Left lung (tissue), 10 donors: ENCODE measurements around the gene DAP. TPM values are rescaled to one million over a fixed set of nuclear protein-coding genes. Genes with fewer than 3 reads are reported as not detected.
A peak's percentile ranks its signal among the peaks of the same experiment; 100 is the strongest.

ENCODE experiments used
- ATAC-seq: fragments of 200-7000 bp; cut with Tn5 transposase; one replicate; pipeline ENCODE4 v1.9.1; 2020; ENCODE audit warnings: moderate library complexity
- DNase-seq, 4 donors: peaks; one replicate each; pipeline ENCODE4 v3.0.0-alpha.2; 2013 to 2020
- H3K27ac ChIP-seq, 2 donors: fragments of 200-600 bp; sonication (generic) in 1 of 2; one replicate each; pipeline versions ENCODE4 v1.5.0 to v1.8.0; 2020 to 2021
- H3K27me3 ChIP-seq, 2 donors: fragments of 200-600 bp; sonication (generic) in 1 of 2; one replicate each; pipeline versions ENCODE4 v1.5.0 to v1.8.0; 2020 to 2021
- H3K36me3 ChIP-seq, 2 donors: fragments of 200-600 bp; sonication (generic) in 1 of 2; one replicate each; pipeline versions ENCODE4 v1.5.0 to v1.8.0; 2020 to 2021
- H3K4me1 ChIP-seq, 2 donors: fragments of 200-600 bp; one replicate each; pipeline ENCODE4 v1.8.0; 2021
- H3K4me3 ChIP-seq, 2 donors: fragments of 200-600 bp; sonication (generic) in 1 of 2; one replicate each; pipeline versions ENCODE4 v1.5.0 to v1.8.0; 2020 to 2021; ENCODE audit warnings: mild to moderate bottlenecking in 1 of 2
- H3K9me3 ChIP-seq, 2 donors: fragments of 200-600 bp; sonication (generic) in 1 of 2; one replicate each; pipeline versions ENCODE4 v1.5.0 to v1.8.0; 2020 to 2021
- CTCF ChIP-seq, 2 donors: fragments of 200-600 bp; sonication (generic) in 1 of 2; IDR thresholded peaks; one replicate each; pipeline versions ENCODE4 v1.5.0 to v1.8.0; 2021; ENCODE audit warnings: antibody characterized with exemption in 2 of 2
- intact Hi-C, 2 donors: fragments of 100-400 bp; cut with DNase I; formaldehyde crosslinking; loops; one replicate each; pipeline versions ENCODE4 v1.11.2 to v1.14.2; 2022
- polyA plus RNA-seq, 6 donors: library from polyadenylated mRNA; unstranded; fragments of 120-200 nt; gene quantifications; one replicate each; pipeline ENCODE4 v1.2.1, GENCODE V29; 2013; ENCODE audit not compliant: insufficient read length in 6 of 6
- total RNA-seq, 2 donors: library from RNA; stranded (reverse); fragmentation: NEBNext Ultra II Directional; extraction: Animal tissue kit (Norgen Biotek cat#: 25700); gene quantifications; one replicate each; pipeline ENCODE4 v1.2.1, GENCODE V29; 2021
- donor health status: DM: no; HTN: yes; CAD: no.
- donor health status: DM: no; HTN: no; CAD: no.

The DAP gene
- total and polyA plus RNA-seq, 8 donors: 78.5 to 125 (median 107) TPM

GRCh38 chr5:10775646-10776045 lies 14.6 kb upstream of the DAP start:
- no peak for ATAC-seq
- no peak for DNase-seq
- H3K27me3 ChIP-seq: no peaks in the 10 kb centered on the region
- H3K27ac ChIP-seq: no peak overlapping the region
- TF ChIP-seq CTCF (IDR thresholded peaks at IDR 0.05): no peak
- no peaks in the 10 kb centered on the region for H3K4me1 ChIP-seq
- H3K4me3 ChIP-seq: no peak overlapping the region
- peaks cover 0 to 3% of the 10 kb centered on the region in 2 donors for H3K9me3 ChIP-seq
- no peaks in the 10 kb centered on the region for H3K36me3 ChIP-seq
- intact Hi-C loops: no loop called here

GRCh38 chr5:10772901-10773585 lies 12.0 kb upstream of the DAP start:
- intact Hi-C loops: no loop called here
- ATAC-seq (no peak), DNase-seq (no peak)
- no peaks in the 10 kb centered on the region for H3K9me3 ChIP-seq
- H3K27ac ChIP-seq: no peak overlapping the region
- no peaks in the 10 kb centered on the region for H3K27me3 ChIP-seq
- H3K36me3 ChIP-seq: no peaks in the 10 kb centered on the region
- no peaks in the 10 kb centered on the region for H3K4me1 ChIP-seq
- no peak for TF ChIP-seq CTCF (IDR thresholded peaks at IDR 0.05)
- no peak overlapping the region for H3K4me3 ChIP-seq

GRCh38 chr5:10768328-10768899 lies 7.4 kb upstream of the DAP start:
- DNase-seq (no peak), ATAC-seq (no peak)
- Histone ChIP-seq H3K27ac (no peak overlapping the region), H3K4me3 (no peak overlapping the region), H3K36me3 (no peaks in the 10 kb centered on the region), H3K27me3 (no peaks in the 10 kb centered on the region), H3K4me1 (no peaks in the 10 kb centered on the region), H3K9me3 (no peaks in the 10 kb centered on the region)
- intact Hi-C loops: no loop called here
- TF ChIP-seq CTCF (IDR thresholded peaks at IDR 0.05): no peak

- no peak for TF ChIP-seq CTCF (IDR thresholded peaks at IDR 0.05)
- no peaks in the 10 kb centered on the region for H3K27me3 ChIP-seq
- no peak overlapping the region for H3K4me3 ChIP-seq
- H3K36me3 ChIP-seq: no peaks in the 10 kb centered on the region
- DNase-seq (no peak), ATAC-seq (no peak)
- intact Hi-C loops: no loop called here
- no peaks in the 10 kb centered on the region for H3K9me3 ChIP-seq
- peaks cover 0 to 37% of the 10 kb centered on the region in 2 donors for H3K4me1 ChIP-seq
- peak overlapping the region; percentile 97 for H3K27ac ChIP-seq
Observed at GRCh38 chr5:10762776-10763500, 1.9 kb upstream of the DAP start.
